GM12873 (cell line): Measurements from ENCODE around the gene PRR35.

Experiments used
- CTCF ChIP-seq: IDR thresholded peaks from 2 replicates; pipeline ENCODE4 v1.5.1; 2012; ENCODE audit warnings: low read depth, mild to moderate bottlenecking, moderate library complexity, low read length, control low read depth; ENCODE audit not compliant: insufficient read depth; ENCODE audit errors: missing control alignments

PRR35 gene

GRCh38 chr16:588639-588888 is 28.4 kb downstream of the PRR35 start:
- TF ChIP-seq CTCF, result no peak

GRCh38 chr16:588889-589657 is 28.9 kb downstream of the PRR35 start:
- TF ChIP-seq CTCF, result no peak

- peak; percentile 3 for TF ChIP-seq CTCF
These were observed 29.5 kb downstream of the PRR35 start, which contains the start of gene RAB40C for GRCh38 chr16:589658-590187. Gene RAB40C, plus strand, starts transcription at chr16:590066. Its CDS starts 226 bp downstream, at chr16:590292.

GRCh38 chr16:590188-590814 is 30.1 kb downstream of the PRR35 start:
- TF ChIP-seq CTCF, result no peak

GRCh38 chr16:590815-591200 is 30.6 kb downstream of the PRR35 start:
- TF ChIP-seq CTCF, result no peak

- no peak for TF ChIP-seq CTCF
These were observed 31.0 kb downstream of the PRR35 start for GRCh38 chr16:591231-591630.

- TF ChIP-seq CTCF, result no peak
These were observed 31.8 kb downstream of the PRR35 start for GRCh38 chr16:591892-592517.
